HG03565 (cell line): ENCODE data around the gene MOK.

Experiments used
- ATAC-seq: cut with Tn5 transposase; IDR thresholded peaks from one replicate; pipeline ENCODE4 v1.9.1; 2021; ENCODE audit warnings: mild to moderate bottlenecking, moderate library complexity; ENCODE audit not compliant: unreplicated experiment

The MOK gene

DNA sequence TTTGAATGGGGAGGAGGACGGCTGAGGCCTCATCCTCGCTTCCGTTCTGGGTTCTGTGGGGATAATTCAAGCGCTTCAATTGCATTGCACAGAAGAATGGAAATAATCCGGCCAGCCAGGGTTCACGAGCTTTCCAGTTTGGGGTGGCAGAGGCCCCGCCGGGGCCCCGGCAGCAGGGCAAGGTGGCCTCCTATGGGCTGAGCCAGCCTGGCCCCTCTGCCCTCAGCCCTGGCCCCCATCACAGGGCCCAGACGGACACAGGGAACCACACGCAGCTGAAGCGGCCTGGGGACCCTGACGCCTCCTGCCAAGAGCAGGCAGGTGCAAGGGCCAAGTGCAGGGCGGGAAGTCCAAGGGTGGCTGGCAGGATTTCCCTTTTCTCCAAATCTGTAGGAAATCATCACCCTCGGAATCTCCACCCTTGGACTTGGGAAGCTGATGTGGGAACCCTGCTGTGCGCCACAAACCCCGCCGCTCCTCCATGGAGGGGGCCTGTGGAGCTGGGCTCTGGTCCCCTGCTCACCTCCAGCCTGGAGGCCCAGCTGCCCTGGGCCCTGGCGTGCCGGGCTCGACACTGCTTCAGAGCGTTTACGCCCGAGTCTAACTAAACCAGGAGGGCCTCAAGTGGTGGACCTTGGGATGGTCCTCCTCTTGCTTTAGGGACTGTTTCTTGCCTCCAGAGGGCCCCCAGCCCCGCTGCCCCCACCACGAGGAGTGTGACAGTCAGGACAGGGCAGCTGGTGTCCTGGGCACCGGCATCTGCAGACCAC is 78.4 kb downstream of the MOK start:
- ATAC-seq, result no peak

DNA sequence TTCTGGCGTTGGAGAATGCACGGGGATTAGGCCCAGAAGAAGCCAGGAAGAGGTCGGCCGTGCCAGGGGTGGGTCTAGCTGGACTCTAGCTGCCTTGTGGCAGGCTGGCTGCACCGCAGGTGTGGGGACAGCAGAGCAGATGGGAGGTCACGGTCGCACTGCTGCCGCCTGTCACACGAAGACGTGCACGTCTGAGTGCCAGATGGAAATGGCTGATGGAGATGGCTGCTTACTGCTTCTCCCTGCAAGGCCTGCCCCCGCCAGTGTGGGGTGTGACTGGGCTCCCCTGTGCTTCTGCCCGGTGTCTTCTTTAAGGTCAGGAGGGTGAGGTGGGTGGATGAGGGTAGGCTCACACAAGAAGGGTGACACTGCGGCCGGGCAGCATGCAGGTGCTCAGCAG is 79.0 kb downstream of the MOK start:
- no peak for ATAC-seq

DNA sequence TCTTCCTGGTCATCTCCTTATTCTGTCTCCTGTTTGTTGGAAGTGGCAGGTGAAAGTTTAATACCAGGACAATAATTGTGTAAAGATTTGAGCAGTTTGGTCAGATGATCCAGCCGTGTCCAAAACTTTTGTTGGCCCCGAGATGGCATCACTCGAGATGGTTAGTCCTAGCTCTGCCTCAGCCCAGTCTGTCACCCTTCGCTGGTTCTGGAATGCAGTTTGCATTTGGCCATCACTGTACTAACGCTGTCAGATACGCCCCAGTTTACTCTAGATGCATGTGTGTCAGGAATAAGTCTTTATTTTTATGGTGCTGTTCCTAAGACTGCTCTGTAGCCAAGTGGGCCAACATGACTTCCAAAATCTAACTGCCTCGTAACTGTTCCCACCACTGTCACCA is 79.6 kb downstream of the MOK start:
- ATAC-seq, result no peak

DNA sequence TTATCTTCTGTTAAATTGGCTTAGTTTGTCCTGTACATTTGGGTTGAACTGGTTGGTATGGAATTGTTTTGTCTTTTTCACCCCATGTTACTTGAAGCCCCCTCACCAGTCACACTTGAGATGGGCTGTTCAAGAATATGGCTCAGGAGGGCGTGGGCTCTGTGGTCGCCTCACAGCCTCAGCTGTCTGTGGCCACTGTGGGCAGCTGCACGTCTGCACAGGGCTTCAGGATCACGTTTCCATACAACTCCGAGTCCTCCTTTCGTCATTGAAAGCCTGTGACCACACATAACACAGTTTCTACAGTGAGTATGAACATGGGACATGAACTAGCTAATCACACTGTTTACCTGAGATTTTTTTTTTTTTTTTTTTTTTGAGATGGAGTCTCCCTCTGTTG is 81.3 kb downstream of the MOK start:
- ATAC-seq, result no peak

DNA sequence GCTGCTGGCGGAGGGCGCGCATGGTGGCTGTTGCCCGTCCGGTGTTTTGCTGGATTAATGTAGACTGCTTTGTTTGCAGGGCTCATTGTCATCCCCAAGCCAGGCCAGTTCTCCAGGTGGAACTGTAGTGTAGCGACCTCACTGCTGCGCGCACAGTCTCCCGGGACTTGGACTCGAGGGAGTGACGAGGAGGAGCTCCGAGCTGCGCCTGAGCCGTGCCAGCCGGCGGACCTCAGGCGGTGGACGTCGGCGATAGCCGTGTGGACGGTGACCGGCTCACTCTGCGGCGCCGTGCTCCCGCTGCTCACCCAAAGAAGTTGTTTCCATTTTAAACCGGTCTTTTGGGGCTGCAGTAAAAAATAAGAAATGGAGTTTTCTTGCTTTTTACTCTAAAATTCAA is 82.2 kb downstream of the MOK start:
- no peak for ATAC-seq

DNA sequence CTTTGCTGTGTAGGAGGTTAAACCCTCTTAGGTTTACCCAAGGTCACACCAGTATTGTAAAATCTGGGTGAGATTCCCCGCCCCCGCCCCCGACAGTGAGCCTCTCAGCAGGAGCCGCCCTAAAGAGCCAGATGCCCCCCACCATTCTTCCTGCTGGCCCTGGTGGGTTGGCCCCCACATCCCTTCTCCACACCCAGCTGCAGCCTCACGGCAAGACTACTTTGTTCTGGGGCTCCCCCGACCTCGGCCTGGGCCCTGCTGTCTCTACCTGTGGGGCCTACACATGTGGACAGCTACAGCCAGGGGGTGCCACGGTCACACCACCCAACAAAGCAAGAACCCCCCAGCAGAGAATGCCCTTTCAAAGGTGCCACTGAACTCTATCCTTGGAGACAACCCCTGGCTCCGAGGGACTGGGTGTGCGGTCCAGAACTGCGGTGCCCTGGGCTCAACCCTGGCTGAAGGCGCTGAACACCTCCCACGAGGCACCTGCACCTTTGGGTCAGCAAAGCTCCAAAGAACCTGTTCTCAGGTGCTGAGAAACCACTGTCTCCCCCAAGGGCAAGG is 82.9 kb downstream of the MOK start:
- no peak for ATAC-seq

DNA sequence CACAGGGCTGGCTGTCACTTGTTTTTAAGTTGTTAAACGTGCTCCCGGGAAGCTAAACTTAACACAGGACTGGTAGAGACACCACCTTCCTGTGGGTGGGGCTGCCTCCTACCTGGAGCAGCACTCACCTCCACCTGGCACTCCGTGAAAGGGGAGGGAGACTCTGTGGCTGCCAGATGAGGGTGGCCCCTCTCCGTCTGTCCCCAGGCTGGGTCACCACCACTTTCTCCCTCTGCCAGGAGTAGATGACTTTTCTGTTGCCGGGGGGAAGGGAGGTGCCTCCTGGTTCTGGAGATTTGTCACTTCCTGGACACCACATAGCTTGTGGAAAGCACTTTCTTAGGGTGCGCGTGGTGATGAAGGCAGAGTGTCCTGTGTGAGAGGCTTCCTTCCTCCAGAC is 83.9 kb downstream of the MOK start:
- ATAC-seq, result no peak

DNA sequence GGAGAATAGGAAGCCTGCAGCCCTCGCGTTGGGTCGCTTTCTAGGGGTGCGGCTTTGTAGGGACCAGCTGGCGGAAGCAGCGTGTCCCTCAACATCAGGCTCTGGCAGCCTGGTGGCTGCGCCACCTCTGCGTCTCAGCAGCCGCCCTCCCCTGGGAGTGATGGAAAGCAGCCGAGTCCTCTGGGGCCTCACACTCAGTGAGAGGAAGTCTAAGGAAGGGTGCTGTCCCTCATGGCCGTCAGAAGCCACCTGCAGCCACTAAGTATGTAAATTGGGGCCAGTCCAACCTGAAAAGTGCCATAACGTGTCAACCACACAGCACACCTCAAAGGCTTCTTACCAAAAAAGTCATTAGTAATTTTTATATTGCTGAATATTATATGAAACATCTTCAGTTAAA is 84.9 kb downstream of the MOK start:
- peak; percentile 76 for ATAC-seq

DNA sequence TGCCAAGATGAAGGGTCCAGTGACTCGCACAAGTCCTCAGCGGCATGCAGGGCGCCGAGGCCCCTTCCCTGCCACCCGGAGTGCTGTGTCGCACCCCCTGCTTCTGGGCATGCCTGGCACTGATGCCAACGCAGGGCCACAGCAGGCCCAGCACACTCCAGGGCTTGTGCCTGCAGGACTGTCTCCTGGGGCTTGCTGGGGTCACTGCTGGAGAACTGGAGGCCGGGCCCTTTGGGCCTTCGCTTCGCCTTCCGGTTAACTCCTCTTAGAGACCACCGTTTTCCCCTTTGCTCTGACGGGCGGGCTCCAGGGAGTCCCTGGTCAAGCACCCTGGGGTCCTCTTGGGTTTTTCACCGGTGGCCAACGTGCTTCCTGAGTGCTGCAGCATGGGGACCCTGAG is 85.6 kb downstream of the MOK start:
- no peak for ATAC-seq

DNA sequence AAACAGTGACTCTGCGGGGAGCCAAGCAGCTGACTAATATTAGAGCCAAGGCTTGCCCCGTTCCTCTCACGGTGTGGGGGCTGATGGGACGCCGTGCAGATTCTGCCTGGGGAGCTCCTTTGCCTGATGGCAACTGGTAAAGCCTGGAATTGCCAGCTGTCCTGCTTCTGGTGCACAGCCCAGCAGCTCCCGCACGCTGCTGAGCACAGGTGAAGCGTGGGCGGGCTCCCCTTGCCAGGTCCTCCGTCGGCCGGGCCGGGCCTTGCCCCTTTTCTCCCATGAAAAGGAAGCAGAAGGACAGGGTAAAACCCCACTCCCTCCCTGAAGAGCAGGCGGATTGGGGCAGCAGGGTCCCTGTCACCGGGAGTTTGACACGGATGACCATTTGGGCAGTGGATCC is 86.3 kb downstream of the MOK start:
- ATAC-seq, result no peak

DNA sequence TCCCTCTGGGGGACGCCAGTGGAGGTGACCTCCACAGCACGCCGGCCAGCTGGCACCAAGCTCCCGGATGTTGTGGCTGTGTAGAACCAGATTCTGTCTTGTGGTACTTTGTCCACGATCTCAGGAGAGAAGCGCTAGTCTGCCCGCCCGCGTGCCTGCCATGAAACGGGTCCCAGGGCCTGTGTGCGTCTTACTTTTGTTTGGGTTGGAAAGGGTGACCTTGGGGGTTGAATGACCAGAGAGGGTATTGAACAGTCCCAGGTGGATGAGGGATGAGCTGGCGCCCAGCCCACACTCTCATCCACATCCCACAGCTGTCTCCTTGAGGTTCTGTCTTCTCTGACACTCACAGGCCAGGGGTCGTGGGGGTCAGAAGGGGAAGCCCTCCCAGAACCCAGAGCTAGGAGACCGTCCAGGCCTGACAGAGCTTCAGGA is 87.0 kb downstream of the MOK start:
- no peak for ATAC-seq

DNA sequence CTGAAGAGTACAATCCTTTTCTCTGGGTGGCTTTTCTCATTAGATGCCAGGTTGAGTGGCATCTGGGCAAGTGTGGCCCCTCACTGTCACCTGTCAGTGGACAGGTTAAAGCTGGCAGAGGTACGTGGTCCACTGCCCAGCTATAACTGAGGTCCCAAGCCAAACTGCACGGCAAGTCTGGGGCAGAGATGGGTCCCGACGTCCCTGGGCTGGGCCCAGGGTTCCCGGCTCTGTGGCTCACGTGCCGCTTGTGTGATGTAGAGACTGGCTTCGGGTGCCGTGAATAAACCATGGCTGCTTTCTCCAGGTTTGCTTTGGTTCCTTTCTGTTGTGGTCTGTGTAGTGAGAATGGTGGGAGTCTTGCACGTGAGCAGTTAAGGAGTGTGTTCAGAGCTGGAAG is 87.6 kb downstream of the MOK start:
- ATAC-seq, result no peak

DNA sequence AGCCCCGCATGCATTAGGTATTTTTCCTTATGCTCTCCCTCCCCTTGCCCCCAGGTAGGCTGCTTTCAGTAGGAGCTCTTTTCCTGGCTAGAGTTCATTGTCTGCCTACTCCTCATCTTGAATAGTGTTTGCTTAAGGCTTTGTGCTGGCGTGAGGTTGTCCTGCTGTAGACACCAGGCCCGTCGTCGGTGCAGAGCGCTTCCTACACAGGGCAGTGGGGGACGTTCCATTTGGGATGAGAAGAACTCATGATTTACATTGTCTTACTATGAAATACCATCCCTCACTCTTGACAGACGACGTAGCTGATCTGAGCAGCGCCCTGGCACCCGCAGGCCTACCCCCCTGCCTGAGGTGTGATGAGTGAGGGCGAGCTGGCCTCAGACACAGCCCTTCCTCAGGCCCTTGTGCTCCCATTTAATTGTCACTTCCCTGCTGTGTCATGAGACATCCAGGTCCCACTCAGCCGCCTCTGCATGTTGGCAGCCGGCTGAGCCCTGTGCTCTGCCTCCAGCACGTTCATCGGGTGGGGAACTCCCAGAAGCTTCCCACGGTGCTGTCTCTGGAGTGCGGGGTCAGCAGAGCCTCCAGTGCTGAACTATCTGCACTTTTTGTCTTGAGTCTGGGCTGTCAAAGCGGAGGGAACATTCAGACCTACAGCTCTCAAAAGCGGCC is 89.3 kb downstream of the MOK start:
- ATAC-seq, result no peak

DNA sequence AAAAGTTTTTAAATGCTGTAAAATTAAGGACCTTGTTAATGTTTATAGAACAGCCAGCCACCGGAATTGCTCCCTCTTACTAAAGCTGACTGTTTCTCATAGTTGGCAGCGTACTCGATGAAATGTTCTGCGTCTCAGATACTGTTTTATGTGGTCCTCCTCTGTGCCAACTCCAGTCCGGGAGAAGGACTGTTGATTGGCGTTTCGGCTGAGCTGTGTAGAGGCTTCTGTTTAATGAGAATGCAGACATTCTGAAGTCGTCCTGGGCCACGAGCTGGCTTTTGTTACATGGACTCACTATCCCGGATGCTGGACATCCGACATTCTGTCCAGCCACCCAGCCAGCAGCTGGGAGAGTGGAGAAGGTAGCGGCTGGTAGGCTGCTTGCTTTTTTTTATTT is 89.9 kb downstream of the MOK start:
- ATAC-seq, result no peak

DNA sequence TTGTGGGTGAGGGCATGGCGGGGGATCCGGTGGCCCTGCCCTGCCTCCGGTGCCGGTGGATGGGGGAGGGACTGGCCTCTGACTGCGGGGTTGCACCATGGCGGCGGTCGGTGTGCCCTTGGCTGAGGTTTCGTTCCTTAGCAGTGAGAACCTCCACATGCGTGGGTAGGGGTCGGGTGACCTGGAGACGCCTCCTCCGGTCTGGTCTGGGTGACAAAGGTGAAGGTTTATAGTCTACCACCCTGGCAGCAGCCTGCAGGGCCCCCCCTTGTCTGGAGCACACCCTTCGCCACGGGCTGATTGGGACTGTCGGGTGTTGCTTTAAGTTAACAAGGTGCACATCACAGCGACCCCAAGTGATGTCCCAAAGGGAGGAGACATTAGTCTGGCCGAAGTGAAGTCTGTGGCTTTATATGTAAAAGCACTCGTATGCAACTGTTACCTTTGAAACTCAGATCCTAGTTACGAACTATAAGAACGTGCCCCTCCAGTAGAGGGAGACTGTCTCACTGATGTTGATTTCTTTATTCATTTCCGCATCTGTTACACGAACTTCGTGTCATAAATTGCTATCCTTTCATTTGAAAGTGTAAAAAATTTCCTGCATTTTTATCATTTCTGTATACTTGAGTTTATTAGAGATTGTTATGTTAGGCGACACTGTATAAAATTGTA is 90.8 kb downstream of the MOK start:
- no peak for ATAC-seq

DNA sequence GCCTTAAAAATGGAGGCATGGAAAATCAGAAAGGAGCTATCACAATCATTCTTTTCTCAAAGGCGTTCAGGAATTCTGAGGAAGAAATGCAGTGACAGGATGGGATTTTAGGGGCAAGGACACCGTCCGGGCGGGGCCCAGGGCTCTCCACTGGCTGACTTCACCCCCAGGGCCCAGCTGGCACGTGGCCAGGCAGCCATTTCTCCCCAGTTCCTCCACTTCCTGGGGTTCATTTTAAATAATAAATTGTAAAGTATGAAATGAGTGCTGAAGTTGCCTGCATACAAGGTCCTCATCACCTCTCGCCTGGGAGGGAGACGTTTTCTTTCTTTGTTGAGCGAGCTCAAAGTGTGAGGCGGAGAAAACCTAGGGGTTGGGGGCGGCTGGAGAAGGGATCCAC is 91.5 kb downstream of the MOK start:
- no peak for ATAC-seq

DNA sequence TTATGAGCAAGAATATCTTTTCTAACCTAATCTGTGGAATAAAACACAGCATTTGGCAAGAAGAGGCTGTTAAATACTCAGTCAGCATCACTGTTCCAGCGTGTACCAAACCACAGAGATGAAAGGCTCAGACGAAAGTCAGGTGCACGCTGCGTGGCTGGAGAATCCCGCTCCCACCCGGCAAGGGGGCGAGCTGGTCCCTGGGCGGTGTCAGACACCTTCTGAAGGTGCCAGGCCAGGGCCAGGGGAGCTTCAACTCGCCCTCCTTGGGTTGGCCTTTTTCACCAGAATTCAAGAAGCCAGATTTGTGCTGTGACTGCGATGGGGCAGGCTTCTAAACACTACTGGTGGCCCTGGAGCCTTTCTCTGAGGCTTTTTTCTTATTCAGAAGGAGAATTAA is 92.1 kb downstream of the MOK start:
- no peak for ATAC-seq

DNA sequence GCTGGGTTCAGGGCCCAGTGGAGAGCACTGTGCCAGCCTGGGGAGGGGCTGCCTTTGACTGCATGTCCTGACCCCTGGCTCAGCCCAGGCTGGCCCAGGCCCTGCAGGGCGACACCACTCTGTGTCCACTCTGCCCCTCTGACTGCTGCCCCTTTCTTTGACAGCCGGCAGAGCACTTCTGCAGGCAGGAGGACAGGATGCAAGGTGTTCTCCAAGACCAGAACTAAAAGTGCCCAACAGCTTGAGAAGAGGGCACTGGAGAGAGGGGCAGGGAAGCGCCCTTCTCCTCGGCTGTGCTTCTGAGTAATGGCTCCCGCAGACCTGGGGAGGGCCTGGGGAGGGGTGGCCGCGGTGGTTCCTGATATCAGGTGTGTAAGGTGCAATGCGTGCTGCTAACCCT is 92.6 kb downstream of the MOK start:
- no peak for ATAC-seq

DNA sequence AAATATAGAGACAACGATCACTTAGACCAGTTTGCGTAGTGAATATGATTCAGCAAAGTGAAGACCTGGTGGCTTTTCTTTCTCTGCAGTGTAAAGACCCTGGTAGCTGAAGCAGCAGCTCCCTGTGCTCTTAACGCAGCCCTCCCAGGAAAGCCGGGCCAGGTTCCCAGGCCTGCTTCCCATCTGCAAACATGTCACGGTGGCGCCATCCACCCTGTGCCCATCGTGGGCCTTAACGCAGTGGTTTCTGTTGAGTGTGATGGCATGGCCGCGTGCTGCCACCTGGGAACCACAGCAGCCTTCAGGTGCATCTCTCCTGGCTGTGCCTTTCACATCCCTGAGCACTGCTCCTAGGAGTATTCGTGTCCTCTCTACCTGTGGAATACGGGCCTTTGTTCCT is 93.7 kb downstream of the MOK start:
- no peak for ATAC-seq

DNA sequence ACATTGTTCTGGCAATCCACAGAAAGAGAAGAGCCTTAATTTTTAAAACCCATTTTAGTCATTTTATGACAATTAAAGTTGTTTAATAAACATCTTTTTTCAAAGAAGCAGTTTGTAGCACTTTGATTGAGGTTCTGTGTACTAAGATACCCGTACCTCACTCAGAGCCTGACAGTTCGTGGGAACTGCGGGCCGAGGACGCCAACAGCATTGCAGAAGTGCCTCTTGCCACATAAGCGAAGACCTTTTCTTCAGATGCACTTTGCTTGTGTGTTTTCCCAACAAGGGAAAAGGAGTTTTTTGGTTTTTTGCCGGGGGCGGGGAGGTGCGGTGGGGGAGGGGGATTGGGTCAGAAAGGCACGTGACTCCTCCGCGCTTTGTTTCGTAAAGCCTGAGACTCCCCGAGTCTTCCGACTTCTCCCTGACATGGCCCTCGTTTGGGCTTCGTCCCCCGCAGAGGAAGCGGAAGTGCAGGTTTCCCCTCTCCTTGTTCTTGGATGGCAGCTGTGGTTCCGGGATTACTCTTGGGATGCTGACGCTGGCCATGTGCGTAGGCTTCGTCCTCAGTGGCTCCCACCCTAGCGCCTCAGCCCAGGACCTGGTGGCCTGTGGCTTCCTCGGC is 94.4 kb downstream of the MOK start:
- no peak for ATAC-seq

DNA sequence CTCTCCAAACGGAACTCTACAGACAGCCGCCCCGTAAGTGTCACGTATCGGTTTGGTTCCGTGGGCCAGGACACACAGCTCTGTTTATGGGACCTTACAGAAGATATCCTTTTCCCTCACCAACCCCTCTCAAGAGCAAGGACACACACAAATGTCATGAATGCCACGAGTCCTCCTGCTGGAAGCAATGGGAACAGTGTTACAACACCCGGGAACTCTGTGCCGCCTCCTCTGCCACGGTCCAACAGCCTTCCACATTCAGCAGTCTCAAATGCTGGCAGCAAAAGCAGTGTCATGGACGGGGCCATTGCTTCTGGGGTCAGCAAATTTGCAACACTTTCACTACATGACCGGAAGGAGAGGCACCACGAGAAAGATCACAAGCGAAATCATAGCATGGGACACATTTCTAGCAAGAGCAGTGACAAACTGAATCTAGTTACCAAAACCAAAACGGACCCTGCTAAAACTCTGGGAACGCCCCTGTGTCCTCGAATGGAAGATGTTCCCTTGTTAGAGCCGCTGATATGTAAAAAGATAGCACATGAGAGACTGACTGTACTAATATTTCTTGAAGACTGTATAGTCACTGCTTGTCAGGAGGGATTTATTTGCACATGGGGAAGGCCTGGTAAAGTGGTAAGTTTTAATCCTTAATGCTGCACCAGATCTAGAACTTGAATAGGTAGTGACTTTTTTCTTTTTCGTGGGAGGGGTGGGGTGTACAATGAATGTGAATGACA is 95.6 kb downstream of the MOK start:
- no peak for ATAC-seq
